ENCODE measurements around the gene RNF6. TPM values are rescaled to one million over a fixed set of nuclear protein-coding genes. Genes with fewer than 3 reads are reported as not detected.

Gene RNF6
- 18.8 and 19.5 TPM in 2 replicates for total RNA-seq

DNA sequence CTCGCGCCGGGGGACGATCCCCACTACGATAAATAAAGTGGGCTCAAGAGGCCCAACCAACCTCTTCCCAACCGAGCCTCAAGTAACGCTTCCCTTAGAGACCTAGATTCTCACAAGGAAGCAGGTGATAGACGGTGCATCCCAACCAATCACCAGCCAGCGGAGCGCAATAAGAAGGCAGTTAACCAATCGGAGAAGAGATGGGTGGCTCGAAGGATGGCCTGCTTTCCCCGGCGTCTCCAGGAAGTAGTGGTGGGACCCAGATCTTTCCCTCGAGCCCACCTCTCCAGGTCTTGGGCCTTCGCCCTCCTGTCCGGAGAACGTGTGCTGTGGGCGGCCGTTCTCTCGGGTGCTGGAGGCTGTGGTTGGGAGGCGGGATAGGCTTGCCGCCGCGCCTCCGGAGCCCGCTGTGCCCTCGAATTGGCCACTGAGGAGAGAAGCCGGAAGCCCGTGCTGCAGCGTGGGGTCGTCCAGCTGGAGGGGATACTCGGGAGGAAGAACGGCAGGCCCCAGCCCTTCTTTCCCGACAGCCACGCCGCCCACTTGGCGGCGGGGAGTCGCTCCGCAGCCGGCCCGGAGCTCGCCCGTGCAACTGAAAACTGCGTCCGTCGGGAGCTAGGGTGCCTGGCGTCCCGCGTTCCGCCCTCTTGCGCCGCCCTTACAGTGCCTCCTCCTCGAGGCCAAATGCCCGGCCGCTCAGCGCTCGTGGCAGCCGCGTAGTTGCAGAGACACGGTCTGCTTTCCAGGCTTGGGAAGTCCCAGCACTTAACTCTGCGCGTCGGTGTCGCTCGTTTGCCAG, at the start of gene RNF6:
Gene RNF6 (minus strand): TSS at position 594 of the 799 bp plus-strand sequence. CDS start 2,665 bp downstream, outside the sequence.

GRCh38 chr13:26253787-26254582, 31.9 kb upstream of the RNF6 start, which contains the start of gene CDK8:
TSS of gene CDK8 (plus strand) at chr13:26254129. CDS start at chr13:26254642, 513 bp downstream.

Other genes with a start within 250 kb of the RNF6 start
- gene SHISA2, start 170.3 kb downstream of the RNF6 start, total RNA-seq, result 0.91 and 1.7 TPM in 2 replicates
- 17.3 and 18.9 TPM in 2 replicates for gene CDK8, start 31.8 kb upstream of the RNF6 start, total RNA-seq